Spleen (tissue), 7 donors: ENCODE measurements around the gene NRXN3.

Experiments used
- POLR2A ChIP-seq, 3 donors: fragments of 450-650 bp; IDR thresholded peaks; one replicate each; pipeline ENCODE4 v1.5.1; 2017; ENCODE audit warnings: antibody characterized with exemption in 3 of 3, mild to moderate bottlenecking in 1 of 3
- POLR2AphosphoS5 ChIP-seq, 3 donors: sonication (generic); formaldehyde crosslinking; IDR thresholded peaks; one replicate each; pipeline ENCODE4 v1.5.1; 2017; ENCODE audit warnings: antibody characterized with exemption in 3 of 3
- TF ChIP-seq, protein P1 (sequence below), 11 experiments: fragments of 200-600 bp in 7 of 11; fragments of 450-650 bp in 4 of 11; sonication (generic) in 4 of 11; IDR thresholded peaks in 8 of 11; conservative IDR thresholded peaks in 3 of 11; 1 replicate in 7 of 11; 2 replicates in 4 of 11; pipeline versions ENCODE4 v1.4.0 to v1.8.0; 2016 to 2021; ENCODE audit warnings: antibody characterized with exemption in 11 of 11, inconsistent platforms in 4 of 11, mild to moderate bottlenecking in 1 of 11
- donor health status: DM: no; HTN: no; CAD: no; lungs with moderate emphysema.
- donor health status: DM: no; HTN: no; CAD: no.
- donor health status: DM: no; HTN: no; CAD: no.

DNA sequence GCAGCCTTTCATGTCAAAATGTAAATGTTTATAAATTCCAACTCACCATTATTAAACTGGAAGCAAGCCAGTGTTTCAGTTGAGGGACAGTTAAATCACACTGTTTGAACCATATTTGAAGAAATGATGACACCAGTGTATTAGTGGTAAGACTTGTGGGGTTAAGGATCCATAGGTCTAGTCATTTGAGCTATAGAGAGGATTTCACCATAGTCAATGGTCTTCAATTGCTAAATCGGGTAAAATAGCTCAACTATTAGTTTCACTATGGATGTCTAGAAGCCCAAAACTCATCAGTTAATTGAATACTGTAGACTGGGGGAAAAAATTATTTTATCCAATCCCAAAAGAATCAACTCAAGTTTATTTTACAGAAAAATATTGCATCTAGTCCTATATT, 659.1 kb downstream of the NRXN3 start:
- TF ChIP-seq, protein P1, sequence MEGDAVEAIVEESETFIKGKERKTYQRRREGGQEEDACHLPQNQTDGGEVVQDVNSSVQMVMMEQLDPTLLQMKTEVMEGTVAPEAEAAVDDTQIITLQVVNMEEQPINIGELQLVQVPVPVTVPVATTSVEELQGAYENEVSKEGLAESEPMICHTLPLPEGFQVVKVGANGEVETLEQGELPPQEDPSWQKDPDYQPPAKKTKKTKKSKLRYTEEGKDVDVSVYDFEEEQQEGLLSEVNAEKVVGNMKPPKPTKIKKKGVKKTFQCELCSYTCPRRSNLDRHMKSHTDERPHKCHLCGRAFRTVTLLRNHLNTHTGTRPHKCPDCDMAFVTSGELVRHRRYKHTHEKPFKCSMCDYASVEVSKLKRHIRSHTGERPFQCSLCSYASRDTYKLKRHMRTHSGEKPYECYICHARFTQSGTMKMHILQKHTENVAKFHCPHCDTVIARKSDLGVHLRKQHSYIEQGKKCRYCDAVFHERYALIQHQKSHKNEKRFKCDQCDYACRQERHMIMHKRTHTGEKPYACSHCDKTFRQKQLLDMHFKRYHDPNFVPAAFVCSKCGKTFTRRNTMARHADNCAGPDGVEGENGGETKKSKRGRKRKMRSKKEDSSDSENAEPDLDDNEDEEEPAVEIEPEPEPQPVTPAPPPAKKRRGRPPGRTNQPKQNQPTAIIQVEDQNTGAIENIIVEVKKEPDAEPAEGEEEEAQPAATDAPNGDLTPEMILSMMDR (IDR thresholded peaks at IDR 0.05 in 8 of 11, conservative IDR thresholded peaks at IDR 0.05 in 3 of 11) = no peak
- no peak for TF ChIP-seq POLR2A (IDR thresholded peaks at IDR 0.05)
- TF ChIP-seq POLR2AphosphoS5 (IDR thresholded peaks at IDR 0.05) = no peak
